ENCODE results near the gene RIMBP2. TPM values are rescaled to one million over a fixed set of nuclear protein-coding genes. Genes with fewer than 3 reads are reported as not detected.

The RIMBP2 gene
- total RNA-seq, 1 donor from 2014 or later, result not detected

- Histone ChIP-seq H3K4me1 (no peaks in the 10 kb centered on the region), H3K27ac (replicated peaks) (no peak overlapping the region), H3K27me3 (ENCODE audit: low read depth) (peaks cover 65% of the 10 kb centered on the region), H3K9me3 (replicated peaks) (no peaks in the 10 kb centered on the region), H3K4me3 (no peak overlapping the region), H3K36me3 (no peaks in the 10 kb centered on the region)
- TF ChIP-seq, protein P1, sequence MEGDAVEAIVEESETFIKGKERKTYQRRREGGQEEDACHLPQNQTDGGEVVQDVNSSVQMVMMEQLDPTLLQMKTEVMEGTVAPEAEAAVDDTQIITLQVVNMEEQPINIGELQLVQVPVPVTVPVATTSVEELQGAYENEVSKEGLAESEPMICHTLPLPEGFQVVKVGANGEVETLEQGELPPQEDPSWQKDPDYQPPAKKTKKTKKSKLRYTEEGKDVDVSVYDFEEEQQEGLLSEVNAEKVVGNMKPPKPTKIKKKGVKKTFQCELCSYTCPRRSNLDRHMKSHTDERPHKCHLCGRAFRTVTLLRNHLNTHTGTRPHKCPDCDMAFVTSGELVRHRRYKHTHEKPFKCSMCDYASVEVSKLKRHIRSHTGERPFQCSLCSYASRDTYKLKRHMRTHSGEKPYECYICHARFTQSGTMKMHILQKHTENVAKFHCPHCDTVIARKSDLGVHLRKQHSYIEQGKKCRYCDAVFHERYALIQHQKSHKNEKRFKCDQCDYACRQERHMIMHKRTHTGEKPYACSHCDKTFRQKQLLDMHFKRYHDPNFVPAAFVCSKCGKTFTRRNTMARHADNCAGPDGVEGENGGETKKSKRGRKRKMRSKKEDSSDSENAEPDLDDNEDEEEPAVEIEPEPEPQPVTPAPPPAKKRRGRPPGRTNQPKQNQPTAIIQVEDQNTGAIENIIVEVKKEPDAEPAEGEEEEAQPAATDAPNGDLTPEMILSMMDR (IDR thresholded peaks at IDR 0.05; ENCODE audit: borderline replicate concordance), result no peak
- intact Hi-C loops (cut with micrococcal nuclease), result no loop called here
- no peak for DNase-seq
Observed at GRCh38 chr12:130683080-130683479, 33.0 kb downstream of the RIMBP2 start.

DNA sequence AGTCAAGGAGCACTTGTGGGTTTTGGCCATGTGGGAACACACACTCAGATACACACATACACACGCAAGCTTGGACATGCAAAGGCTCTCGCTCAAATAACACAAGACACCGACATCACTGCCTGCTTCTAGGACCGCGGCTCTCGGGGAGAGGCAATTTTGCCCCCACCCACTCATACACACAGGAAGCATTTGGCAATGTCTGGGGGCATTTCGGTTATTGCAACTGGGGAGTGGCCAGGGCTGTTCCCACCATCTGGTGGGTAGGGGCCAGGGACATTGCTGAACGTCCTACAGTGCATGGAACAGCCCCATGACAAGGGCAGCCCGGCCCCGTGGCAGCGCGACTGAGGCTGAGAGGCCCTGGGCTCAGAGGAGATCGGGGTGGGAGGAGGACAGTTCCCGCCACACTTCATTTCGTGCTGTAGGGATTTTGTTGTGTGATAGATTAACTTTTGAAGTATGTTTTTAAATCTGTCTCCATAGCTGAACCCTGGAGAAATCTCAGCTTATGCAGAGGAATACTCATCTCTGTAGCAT, 35.6 kb downstream of the RIMBP2 start:
- H3K9me3 ChIP-seq (replicated peaks), result peaks cover 5% of the 10 kb centered on the region
- TF ChIP-seq, protein P1 (IDR thresholded peaks at IDR 0.05; ENCODE audit: borderline replicate concordance), result no peak
- intact Hi-C loops (cut with micrococcal nuclease), result no loop called here

DNA sequence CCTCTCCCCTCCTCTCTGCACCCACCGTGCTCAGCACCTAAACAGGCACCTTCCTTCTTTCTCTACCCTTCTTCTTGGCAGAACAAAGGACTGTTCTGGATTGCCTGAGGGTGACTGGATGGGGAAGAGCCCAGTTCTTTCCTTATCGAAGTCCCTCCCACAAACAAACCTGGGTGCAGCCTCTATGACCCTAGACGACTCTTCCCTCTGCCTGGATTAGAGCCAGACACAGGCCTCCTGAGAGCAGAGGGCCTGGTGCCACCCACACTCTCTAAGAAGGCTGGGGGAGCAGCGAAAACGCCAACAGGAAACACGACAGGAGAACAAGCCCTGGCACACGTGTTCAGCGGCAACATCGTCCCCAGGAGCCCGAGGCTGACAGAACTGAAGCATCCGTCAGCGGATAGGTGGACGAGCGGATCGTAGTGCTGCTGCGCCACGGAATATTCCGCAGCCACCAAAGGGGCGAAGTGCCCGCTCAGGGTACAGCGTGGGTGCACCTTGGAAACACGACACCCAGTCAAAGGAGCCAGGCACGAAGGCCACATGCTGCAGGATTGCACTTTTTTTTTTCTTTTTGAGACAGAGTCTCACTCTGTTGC, 38.0 kb downstream of the RIMBP2 start:
- H3K27ac ChIP-seq (replicated peaks), result no peak overlapping the region
- TF ChIP-seq, protein P1 (IDR thresholded peaks at IDR 0.05; ENCODE audit: borderline replicate concordance), result no peak
- H3K4me1 ChIP-seq, result no peaks in the 10 kb centered on the region
- peaks cover 5% of the 10 kb centered on the region for H3K9me3 ChIP-seq (replicated peaks)
- intact Hi-C loops (cut with micrococcal nuclease), result no loop called here
- DNase-seq, result no peak
- peaks cover 32% of the 10 kb centered on the region for H3K27me3 ChIP-seq (ENCODE audit: low read depth)
- H3K4me3 ChIP-seq, result no peak overlapping the region
- no peaks in the 10 kb centered on the region for H3K36me3 ChIP-seq

More for the DNA sequence above, 35.6 kb downstream of the RIMBP2 start:
- no peak overlapping the region for H3K4me3 ChIP-seq
- no peak for DNase-seq
- H3K27me3 ChIP-seq (ENCODE audit: low read depth), result peaks cover 52% of the 10 kb centered on the region
- H3K36me3 ChIP-seq, result no peaks in the 10 kb centered on the region
- H3K27ac ChIP-seq (replicated peaks), result no peak overlapping the region
- no peaks in the 10 kb centered on the region for H3K4me1 ChIP-seq

DNA sequence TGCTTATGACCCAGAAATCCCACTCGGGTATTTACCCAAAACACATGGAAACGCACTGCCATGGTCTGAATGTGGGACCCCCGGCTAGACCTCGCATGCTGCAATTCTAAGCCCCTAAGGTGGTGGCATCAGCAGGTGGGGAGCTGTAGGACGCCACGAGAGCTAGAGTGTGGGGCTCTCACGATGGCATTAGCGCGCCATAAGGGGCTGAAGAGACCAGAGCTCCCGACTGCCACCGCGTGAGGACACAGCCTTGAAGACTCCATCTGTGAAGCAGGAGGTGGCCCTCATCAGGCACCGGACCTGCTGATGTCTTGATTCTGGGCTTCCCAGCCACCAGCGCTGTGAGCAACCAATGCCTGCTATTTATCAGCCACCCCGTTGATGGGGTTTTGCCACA, 40.3 kb downstream of the RIMBP2 start:
- intact Hi-C loops (cut with micrococcal nuclease), result no loop called here
- no peak for DNase-seq
- no peaks in the 10 kb centered on the region for H3K36me3 ChIP-seq
- H3K9me3 ChIP-seq (replicated peaks), result peaks cover 6% of the 10 kb centered on the region
- TF ChIP-seq, protein P1 (IDR thresholded peaks at IDR 0.05; ENCODE audit: borderline replicate concordance), result no peak
- H3K4me3 ChIP-seq, result no peak overlapping the region
- H3K27me3 ChIP-seq (ENCODE audit: low read depth), result peaks cover 21% of the 10 kb centered on the region
- H3K27ac ChIP-seq (replicated peaks), result no peak overlapping the region
- H3K4me1 ChIP-seq, result no peaks in the 10 kb centered on the region

DNA sequence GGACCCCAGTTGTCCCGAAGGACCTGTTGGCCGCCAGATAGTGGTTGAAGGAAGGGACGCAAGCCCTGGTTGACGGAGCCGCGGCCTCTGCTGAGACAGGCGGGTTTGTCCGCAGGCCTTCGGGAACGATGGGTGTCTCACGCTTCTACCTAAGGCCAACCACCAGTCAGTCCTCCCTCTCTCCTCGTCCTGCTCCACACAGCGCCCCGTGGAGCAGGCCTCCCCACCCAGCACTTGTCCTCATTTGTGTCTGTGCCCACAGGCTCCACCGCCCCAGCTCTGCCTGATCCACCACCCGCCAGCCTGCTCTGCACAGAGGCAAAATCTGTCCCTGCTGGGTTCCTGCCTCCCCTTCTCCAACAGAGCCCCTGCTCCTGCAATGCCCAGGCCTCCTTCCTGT, 41.0 kb downstream of the RIMBP2 start:
- Histone ChIP-seq H3K27me3 (ENCODE audit: low read depth) (peaks cover 24% of the 10 kb centered on the region), H3K4me1 (no peaks in the 10 kb centered on the region), H3K36me3 (no peaks in the 10 kb centered on the region), H3K27ac (replicated peaks) (no peak overlapping the region), H3K4me3 (no peak overlapping the region), H3K9me3 (replicated peaks) (peaks cover 10% of the 10 kb centered on the region)
- TF ChIP-seq, protein P1 (IDR thresholded peaks at IDR 0.05; ENCODE audit: borderline replicate concordance), result no peak
- DNase-seq, result no peak
- intact Hi-C loops (cut with micrococcal nuclease), result no loop called here

Measured in left ventricle myocardium inferior (tissue), 1 donor.